PC-3 (cell line): ENCODE measurements around the gene AK1. TPM values are rescaled to one million over a fixed set of nuclear protein-coding genes. Genes with fewer than 3 reads are reported as not detected.
"Not testable (repeated sequence)": the region's sequence is repeated elsewhere in the genome, so short reads cannot be mapped to it uniquely, and the experiment has no call there.

Experiments used
- ATAC-seq: fragments of 200-7000 bp; cut with Tn5 transposase; 2 replicates; pipeline ENCODE4 v1.9.1; 2020; ENCODE audit warnings: mild to moderate bottlenecking, moderate library complexity
- BruUV-seq: library from RNA; stranded (reverse); fragments of 400-500 nt; replicated peaks from 2 replicates; lab custom pipeline; 2021; lab: Mats Ljungman, UMichigan
- CTCF ChIA-PET: fragments of 300-600 bp; sonication (Branson Sonifier 250); formaldehyde crosslinking; loops from one replicate; lab custom pipeline; 2022; ENCODE audit warnings: antibody characterized with exemption; lab: Charles Lee
- POLR2A ChIA-PET: fragments of 300-600 bp; sonication (Branson Sonifier 250); formaldehyde crosslinking; loops from one replicate; lab custom pipeline; 2022; ENCODE audit warnings: antibody characterized with exemption; ENCODE audit not compliant: unreplicated experiment; lab: Charles Lee
- DNase-seq: peaks from one replicate; pipeline ENCODE4 v3.0.0-alpha.2; 2015
- H2AFZ ChIP-seq: fragments of 300-600 bp; sonication (generic); 2 replicates; pipeline ENCODE4 v1.6.0; 2016; ENCODE audit warnings: antibody characterized with exemption, low read length
- H3F3A ChIP-seq: fragments of 300-600 bp; sonication (generic); one replicate; pipeline ENCODE4 v1.6.0; 2017; ENCODE audit warnings: antibody characterized with exemption, low read length, control low read depth, mild to moderate bottlenecking; ENCODE audit not compliant: unreplicated experiment
- H3K27ac ChIP-seq: fragments of 300-600 bp; sonication (generic); 2 replicates; pipeline ENCODE4 v1.5.1; 2016; ENCODE audit warnings: mild to moderate bottlenecking, low read length
- H3K27me3 ChIP-seq: fragments of 300-600 bp; sonication (generic); 2 replicates; pipeline ENCODE4 v1.6.1; 2016; ENCODE audit warnings: low read length, mixed read lengths
- H3K36me3 ChIP-seq: fragments of 300-600 bp; sonication (generic); 2 replicates; pipeline ENCODE4 v1.6.1; 2016; ENCODE audit warnings: low read depth, mixed run types, low read length, mixed read lengths
- H3K4me1 ChIP-seq: fragments of 300-600 bp; sonication (generic); 2 replicates; pipeline ENCODE4 v1.5.1; 2016; ENCODE audit warnings: low read length; ENCODE audit not compliant: insufficient read depth
- H3K4me2 ChIP-seq: fragments of 300-600 bp; sonication (generic); 2 replicates; pipeline ENCODE4 v1.6.0; 2016; ENCODE audit warnings: low read length
- H3K4me3 ChIP-seq: fragments of 300-600 bp; sonication (generic); 2 replicates; pipeline ENCODE4 v1.5.1; 2016; ENCODE audit warnings: mild to moderate bottlenecking, low read length, mixed read lengths
- H3K79me2 ChIP-seq: fragments of 300-600 bp; sonication (generic); 2 replicates; pipeline ENCODE4 v1.6.1; 2017; ENCODE audit warnings: low read length, mixed read lengths
- H3K9ac ChIP-seq: fragments of 300-600 bp; sonication (generic); 2 replicates; pipeline ENCODE4 v1.6.0; 2016; ENCODE audit warnings: mild to moderate bottlenecking, low read length
- H3K9me2 ChIP-seq: fragments of 300-600 bp; sonication (generic); replicated peaks from 2 replicates; pipeline ENCODE4 v1.6.1; 2016; ENCODE audit warnings: mixed run types, low read length, mixed read lengths
- H3K9me3 ChIP-seq: fragments of 300-600 bp; sonication (generic); 2 replicates; pipeline ENCODE4 v1.6.1; 2016; ENCODE audit warnings: low read length, mixed read lengths
- H4K20me1 ChIP-seq: fragments of 300-600 bp; sonication (generic); 2 replicates; pipeline ENCODE4 v1.6.1; 2016; ENCODE audit warnings: low read length, mixed read lengths
- CTCF ChIP-seq: fragments of 300-600 bp; sonication (generic); conservative IDR thresholded peaks from 2 replicates; pipeline ENCODE4 v1.5.1; 2017; ENCODE audit warnings: antibody characterized with exemption, low read depth, mild to moderate bottlenecking, low read length
- EZH2 ChIP-seq: fragments of 300-600 bp; sonication (generic); IDR thresholded peaks from one replicate; pipeline ENCODE4 v1.6.1; 2017; ENCODE audit warnings: antibody characterized with exemption, mild to moderate bottlenecking, low read length; ENCODE audit not compliant: unreplicated experiment
- EZH2phosphoT487 ChIP-seq: fragments of 300-600 bp; sonication (generic); IDR thresholded peaks from 2 replicates; pipeline ENCODE4 v1.6.1; 2018; ENCODE audit warnings: mild to moderate bottlenecking, antibody characterized with exemption, low read length, borderline replicate concordance
- intact Hi-C: fragments of 100-400 bp; cut with micrococcal nuclease; formaldehyde crosslinking; loops from 2 replicates; pipeline ENCODE4 v1.9.0; 2023
- total RNA-seq: library from RNA; depleted of rRNA; stranded (reverse); fragments of >200 nt; gene quantifications from 2 replicates; pipeline ENCODE4 v1.2.3, GENCODE V29; 2014

Gene AK1
- total RNA-seq, 1 experiment from 2014 or later, result 79.1 TPM

- Histone ChIP-seq H3K9me3 (0 out of 2 replicates have a peak, but pooled peaks cover 7% of the 10 kb centered on the region), H3K79me2 (no peaks in the 10 kb centered on the region), H3K9me2 (no peaks in the 10 kb centered on the region), H3K4me1 (no peaks in the 10 kb centered on the region), H3K27ac (no peak overlapping the region), H3F3A (no peaks in the 10 kb centered on the region), H3K27me3 (no peaks in the 10 kb centered on the region), H3K9ac (no peak overlapping the region), H3K4me2 (no peak overlapping the region), H3K36me3 (no peaks in the 10 kb centered on the region), H4K20me1 (no peaks in the 10 kb centered on the region), H2AFZ (no peak overlapping the region), H3K4me3 (no peak overlapping the region)
- intact Hi-C loops, result no loop called here
- TF ChIP-seq CTCF, result no peak
- no peak for TF ChIP-seq EZH2
- TF ChIP-seq EZH2phosphoT487, result no peak
- DNase-seq (no peak), ATAC-seq (no peak)
- ChIA-PET CTCF (no interaction called here), POLR2A (no interaction called here)
- no TSS peak for BruUV-seq
Observed at GRCh38 chr9:127846443-127847177, 30.9 kb downstream of the AK1 start.

GRCh38 chr9:127845619-127846018, 31.9 kb downstream of the AK1 start:
- H3K9ac ChIP-seq, ATAC-seq, H3K4me2 ChIP-seq, H3K79me2 ChIP-seq, intact Hi-C loops, H3K27me3 ChIP-seq, H2AFZ ChIP-seq, H3K4me3 ChIP-seq, BruUV-seq, CTCF ChIA-PET, H3K36me3 ChIP-seq, H3K9me2 ChIP-seq, H3K4me1 ChIP-seq, DNase-seq, H3F3A ChIP-seq, POLR2A ChIA-PET, H4K20me1 ChIP-seq, H3K9me3 ChIP-seq, H3K27ac ChIP-seq: not testable (repeated sequence)

GRCh38 chr9:127844821-127845359, 32.6 kb downstream of the AK1 start:
- ChIA-PET CTCF (no interaction called here), POLR2A (no interaction called here)
- Histone ChIP-seq H3K27ac (no peak overlapping the region), H3F3A (no peaks in the 10 kb centered on the region), H3K9ac (no peak overlapping the region), H4K20me1 (no peaks in the 10 kb centered on the region), H3K4me2 (no peak overlapping the region), H3K36me3 (no peaks in the 10 kb centered on the region), H3K27me3 (no peaks in the 10 kb centered on the region), H2AFZ (no peak overlapping the region), H3K9me2 (no peaks in the 10 kb centered on the region), H3K79me2 (no peaks in the 10 kb centered on the region), H3K4me3 (no peak overlapping the region), H3K4me1 (no peaks in the 10 kb centered on the region), H3K9me3 (0 out of 2 replicates have a peak, but pooled peaks cover 7% of the 10 kb centered on the region)
- no TSS peak for BruUV-seq
- no peak for ATAC-seq
- TF ChIP-seq EZH2, result no peak
- no peak for DNase-seq
- intact Hi-C loops, result no loop called here
